GM12878 (cell line): ENCODE results near the gene CCNY.

ENCODE experiments used
- MLLT1 ChIP-seq: fragments of 450-650 bp; IDR thresholded peaks from 2 replicates; pipeline ENCODE4 v1.6.1; 2016; ENCODE audit warnings: mild to moderate bottlenecking
- RAD21 ChIP-seq: IDR thresholded peaks from 2 replicates; pipeline ENCODE4 v1.6.1; 2011; ENCODE audit warnings: mild to moderate bottlenecking, low read depth, low read length, moderate library complexity; ENCODE audit not compliant: insufficient read depth
- ZBTB33 ChIP-seq: fragments of 450-650 bp; IDR thresholded peaks from 2 replicates; pipeline ENCODE4 v1.6.1; 2017; ENCODE audit warnings: mild to moderate bottlenecking
- TF ChIP-seq, protein P1 (sequence below): IDR thresholded peaks from 2 replicates; pipeline ENCODE4 v1.6.1; 2011; ENCODE audit warnings: low read depth, mild to moderate bottlenecking, low read length, moderate library complexity, borderline replicate concordance; ENCODE audit errors: extremely low read depth

DNA sequence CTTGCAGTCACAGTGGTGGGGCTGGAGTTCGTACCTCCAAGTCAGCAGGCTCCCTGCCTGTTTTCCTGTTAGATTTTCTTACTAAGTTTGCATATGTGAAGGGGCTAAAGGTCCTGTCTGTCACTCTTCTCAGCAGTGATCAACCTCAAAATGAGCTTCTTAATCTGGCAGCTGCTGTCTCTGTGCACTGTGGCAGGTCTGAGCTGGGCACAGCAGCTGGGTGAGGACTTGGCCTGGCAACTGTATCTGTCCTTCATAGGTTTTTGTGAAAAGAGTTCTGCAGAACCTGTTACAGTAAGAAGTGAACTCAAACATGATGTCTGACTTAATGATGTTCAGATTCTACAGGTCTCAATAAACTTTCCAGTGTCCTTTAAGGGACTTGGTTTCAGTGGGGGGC lies 237.5 kb downstream of the CCNY start:
- TF ChIP-seq ZBTB33 (no peak), RAD21 (no peak), MLLT1 (no peak)
- TF ChIP-seq, protein P1, sequence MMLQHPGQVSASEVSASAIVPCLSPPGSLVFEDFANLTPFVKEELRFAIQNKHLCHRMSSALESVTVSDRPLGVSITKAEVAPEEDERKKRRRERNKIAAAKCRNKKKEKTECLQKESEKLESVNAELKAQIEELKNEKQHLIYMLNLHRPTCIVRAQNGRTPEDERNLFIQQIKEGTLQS = no peak
